ENCODE data around the gene PTH2. TPM values are rescaled to one million over a fixed set of nuclear protein-coding genes. Genes with fewer than 3 reads are reported as not detected.

Gene PTH2
- total and polyA plus RNA-seq, 10 of the 15 experiments (the other 5 are each of a cell fraction or from before 2014, with no cell fraction given), result not detected

DNA sequence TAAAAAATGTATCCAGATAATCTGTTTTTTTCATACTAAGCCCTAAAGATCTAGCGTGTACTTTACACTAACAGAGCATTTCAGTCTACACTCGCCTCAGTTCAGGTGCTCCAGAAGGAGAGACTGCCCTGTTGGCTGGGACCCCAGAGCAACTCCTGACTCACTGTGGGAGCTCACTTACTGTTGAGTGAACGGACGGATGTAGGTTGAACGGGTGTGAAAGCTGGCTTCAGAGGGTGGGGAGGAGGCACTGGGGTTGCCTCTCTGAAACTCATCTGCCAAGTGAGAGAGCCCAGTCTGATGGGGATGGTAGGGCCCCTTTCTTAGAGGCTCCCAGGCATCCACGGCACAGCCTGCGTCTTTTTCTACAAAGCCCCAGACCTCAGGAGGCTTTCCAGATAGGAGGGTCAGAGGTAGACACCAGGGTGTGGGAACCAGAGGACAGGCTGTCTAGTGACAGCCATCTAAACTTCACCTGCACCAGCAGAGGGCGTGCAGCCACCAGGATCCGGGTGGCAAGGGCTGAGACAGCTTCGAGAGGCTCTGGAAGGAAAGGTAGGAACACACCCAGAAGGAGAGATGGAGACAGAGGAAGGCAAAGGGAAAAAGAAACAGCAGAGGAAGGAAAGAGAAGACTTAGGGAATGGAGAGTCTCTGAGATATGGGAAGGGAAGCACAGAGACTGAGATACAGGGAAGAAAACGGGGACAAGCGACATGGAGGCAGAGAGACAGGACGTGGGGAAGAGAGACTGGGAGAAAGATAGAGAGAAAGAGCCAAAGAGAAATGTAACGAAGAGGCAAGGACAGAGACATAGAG lies 31.5 kb downstream of the PTH2 start (continued):
- TF ChIP-seq, protein P1, sequence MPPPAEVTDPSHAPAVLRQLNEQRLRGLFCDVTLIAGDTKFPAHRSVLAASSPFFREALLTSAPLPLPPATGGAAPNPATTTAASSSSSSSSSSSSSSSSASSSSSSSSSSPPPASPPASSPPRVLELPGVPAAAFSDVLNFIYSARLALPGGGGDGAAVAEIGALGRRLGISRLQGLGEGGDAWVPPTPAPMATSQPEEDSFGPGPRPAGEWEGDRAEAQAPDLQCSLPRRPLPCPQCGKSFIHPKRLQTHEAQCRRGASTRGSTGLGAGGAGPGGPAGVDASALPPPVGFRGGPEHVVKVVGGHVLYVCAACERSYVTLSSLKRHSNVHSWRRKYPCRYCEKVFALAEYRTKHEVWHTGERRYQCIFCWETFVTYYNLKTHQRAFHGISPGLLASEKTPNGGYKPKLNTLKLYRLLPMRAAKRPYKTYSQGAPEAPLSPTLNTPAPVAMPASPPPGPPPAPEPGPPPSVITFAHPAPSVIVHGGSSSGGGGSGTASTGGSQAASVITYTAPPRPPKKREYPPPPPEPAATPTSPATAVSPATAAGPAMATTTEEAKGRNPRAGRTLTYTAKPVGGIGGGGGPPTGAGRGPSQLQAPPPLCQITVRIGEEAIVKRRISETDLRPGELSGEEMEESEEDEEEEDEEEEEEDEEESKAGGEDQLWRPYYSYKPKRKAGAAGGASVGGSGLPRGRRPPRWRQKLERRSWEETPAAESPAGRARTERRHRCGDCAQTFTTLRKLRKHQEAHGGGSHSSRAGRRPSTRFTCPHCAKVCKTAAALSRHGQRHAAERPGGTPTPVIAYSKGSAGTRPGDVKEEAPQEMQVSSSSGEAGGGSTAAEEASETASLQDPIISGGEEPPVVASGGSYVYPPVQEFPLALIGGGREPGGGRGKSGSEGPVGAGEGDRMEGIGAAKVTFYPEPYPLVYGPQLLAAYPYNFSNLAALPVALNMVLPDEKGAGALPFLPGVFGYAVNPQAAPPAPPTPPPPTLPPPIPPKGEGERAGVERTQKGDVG (CRISPR knock-in tag; IDR thresholded peaks at IDR 0.05), result no peak
- TF ChIP-seq TCF12 (IDR thresholded peaks at IDR 0.05; ENCODE audit: low read depth, low read length), result no peak
- no peak for TF ChIP-seq FOXM1 (IDR thresholded peaks at IDR 0.05; ENCODE audit: low read depth, low read length)
- TF ChIP-seq CBFB (IDR thresholded peaks at IDR 0.05; ENCODE audit: low read depth), result no peak
- TF ChIP-seq ASH2L (IDR thresholded peaks at IDR 0.05; ENCODE audit: borderline replicate concordance, low read depth), result no peak
- TF ChIP-seq, protein P2, sequence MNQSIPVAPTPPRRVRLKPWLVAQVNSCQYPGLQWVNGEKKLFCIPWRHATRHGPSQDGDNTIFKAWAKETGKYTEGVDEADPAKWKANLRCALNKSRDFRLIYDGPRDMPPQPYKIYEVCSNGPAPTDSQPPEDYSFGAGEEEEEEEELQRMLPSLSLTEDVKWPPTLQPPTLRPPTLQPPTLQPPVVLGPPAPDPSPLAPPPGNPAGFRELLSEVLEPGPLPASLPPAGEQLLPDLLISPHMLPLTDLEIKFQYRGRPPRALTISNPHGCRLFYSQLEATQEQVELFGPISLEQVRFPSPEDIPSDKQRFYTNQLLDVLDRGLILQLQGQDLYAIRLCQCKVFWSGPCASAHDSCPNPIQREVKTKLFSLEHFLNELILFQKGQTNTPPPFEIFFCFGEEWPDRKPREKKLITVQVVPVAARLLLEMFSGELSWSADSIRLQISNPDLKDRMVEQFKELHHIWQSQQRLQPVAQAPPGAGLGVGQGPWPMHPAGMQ (IDR thresholded peaks at IDR 0.05; ENCODE audit: borderline replicate concordance), result no peak; the same call in 1 of the 2 replicates
- TF ChIP-seq, protein P3, sequence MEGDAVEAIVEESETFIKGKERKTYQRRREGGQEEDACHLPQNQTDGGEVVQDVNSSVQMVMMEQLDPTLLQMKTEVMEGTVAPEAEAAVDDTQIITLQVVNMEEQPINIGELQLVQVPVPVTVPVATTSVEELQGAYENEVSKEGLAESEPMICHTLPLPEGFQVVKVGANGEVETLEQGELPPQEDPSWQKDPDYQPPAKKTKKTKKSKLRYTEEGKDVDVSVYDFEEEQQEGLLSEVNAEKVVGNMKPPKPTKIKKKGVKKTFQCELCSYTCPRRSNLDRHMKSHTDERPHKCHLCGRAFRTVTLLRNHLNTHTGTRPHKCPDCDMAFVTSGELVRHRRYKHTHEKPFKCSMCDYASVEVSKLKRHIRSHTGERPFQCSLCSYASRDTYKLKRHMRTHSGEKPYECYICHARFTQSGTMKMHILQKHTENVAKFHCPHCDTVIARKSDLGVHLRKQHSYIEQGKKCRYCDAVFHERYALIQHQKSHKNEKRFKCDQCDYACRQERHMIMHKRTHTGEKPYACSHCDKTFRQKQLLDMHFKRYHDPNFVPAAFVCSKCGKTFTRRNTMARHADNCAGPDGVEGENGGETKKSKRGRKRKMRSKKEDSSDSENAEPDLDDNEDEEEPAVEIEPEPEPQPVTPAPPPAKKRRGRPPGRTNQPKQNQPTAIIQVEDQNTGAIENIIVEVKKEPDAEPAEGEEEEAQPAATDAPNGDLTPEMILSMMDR (IDR thresholded peaks at IDR 0.05 in 2 of 3, conservative IDR thresholded peaks at IDR 0.05 in 1 of 3; ENCODE audit: control insufficient read depth in 2 of 3, extremely low read depth in 1 of 3, insufficient read depth in 1 of 3, low read depth in 3 of 3, low read length in 3 of 3), result peak; percentile 84 to 97 (median 90); a peak in 5 of 6 replicates
- no peak for TF ChIP-seq ZBED1 (IDR thresholded peaks at IDR 0.05; ENCODE audit: borderline replicate concordance)
- no peak for TF ChIP-seq MXI1 (IDR thresholded peaks at IDR 0.05; ENCODE audit: low read depth, low read length)
- no peak for TF ChIP-seq NR2C2 (IDR thresholded peaks at IDR 0.05; ENCODE audit: borderline replicate concordance, control insufficient read depth, insufficient read length, low read depth)
- no peak for TF ChIP-seq BRCA1 (IDR thresholded peaks at IDR 0.05; ENCODE audit: low read depth, low read length)
- TF ChIP-seq SMC3 (IDR thresholded peaks at IDR 0.05; ENCODE audit: borderline replicate concordance, low read length), result peak; percentile 97
- TF ChIP-seq NFXL1 (IDR thresholded peaks at IDR 0.05; ENCODE audit: borderline replicate concordance), result no peak
- TF ChIP-seq, protein P4, sequence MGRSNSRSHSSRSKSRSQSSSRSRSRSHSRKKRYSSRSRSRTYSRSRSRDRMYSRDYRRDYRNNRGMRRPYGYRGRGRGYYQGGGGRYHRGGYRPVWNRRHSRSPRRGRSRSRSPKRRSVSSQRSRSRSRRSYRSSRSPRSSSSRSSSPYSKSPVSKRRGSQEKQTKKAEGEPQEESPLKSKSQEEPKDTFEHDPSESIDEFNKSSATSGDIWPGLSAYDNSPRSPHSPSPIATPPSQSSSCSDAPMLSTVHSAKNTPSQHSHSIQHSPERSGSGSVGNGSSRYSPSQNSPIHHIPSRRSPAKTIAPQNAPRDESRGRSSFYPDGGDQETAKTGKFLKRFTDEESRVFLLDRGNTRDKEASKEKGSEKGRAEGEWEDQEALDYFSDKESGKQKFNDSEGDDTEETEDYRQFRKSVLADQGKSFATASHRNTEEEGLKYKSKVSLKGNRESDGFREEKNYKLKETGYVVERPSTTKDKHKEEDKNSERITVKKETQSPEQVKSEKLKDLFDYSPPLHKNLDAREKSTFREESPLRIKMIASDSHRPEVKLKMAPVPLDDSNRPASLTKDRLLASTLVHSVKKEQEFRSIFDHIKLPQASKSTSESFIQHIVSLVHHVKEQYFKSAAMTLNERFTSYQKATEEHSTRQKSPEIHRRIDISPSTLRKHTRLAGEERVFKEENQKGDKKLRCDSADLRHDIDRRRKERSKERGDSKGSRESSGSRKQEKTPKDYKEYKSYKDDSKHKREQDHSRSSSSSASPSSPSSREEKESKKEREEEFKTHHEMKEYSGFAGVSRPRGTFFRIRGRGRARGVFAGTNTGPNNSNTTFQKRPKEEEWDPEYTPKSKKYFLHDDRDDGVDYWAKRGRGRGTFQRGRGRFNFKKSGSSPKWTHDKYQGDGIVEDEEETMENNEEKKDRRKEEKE (IDR thresholded peaks at IDR 0.05), result no peak
- TF ChIP-seq CBX3 (IDR thresholded peaks at IDR 0.05; ENCODE audit: borderline replicate concordance, low read depth), result no peak
- TF ChIP-seq, protein P5, sequence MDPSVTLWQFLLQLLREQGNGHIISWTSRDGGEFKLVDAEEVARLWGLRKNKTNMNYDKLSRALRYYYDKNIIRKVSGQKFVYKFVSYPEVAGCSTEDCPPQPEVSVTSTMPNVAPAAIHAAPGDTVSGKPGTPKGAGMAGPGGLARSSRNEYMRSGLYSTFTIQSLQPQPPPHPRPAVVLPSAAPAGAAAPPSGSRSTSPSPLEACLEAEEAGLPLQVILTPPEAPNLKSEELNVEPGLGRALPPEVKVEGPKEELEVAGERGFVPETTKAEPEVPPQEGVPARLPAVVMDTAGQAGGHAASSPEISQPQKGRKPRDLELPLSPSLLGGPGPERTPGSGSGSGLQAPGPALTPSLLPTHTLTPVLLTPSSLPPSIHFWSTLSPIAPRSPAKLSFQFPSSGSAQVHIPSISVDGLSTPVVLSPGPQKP (IDR thresholded peaks at IDR 0.05; ENCODE audit: low read depth, low read length), result no peak
- no peak for TF ChIP-seq NR2C1 (IDR thresholded peaks at IDR 0.05)
- TF ChIP-seq YBX1 (IDR thresholded peaks at IDR 0.05), result no peak
- no peak for TF ChIP-seq PML (IDR thresholded peaks at IDR 0.05; ENCODE audit: low read length)

All from GM12878 (cell line).